Loucy (cell line): ENCODE results near the gene TMEM181.

Experiments used
- H2AFZ ChIP-seq: fragments of 200-600 bp; sonication (generic); 2 replicates; pipeline ENCODE4 v1.6.0; 2016; ENCODE audit warnings: antibody characterized with exemption, mild to moderate bottlenecking, low read length, moderate library complexity
- H3F3A ChIP-seq: fragments of 200-600 bp; 2 replicates; pipeline ENCODE4 v1.6.0; 2016; ENCODE audit warnings: antibody characterized with exemption, low read depth, mild to moderate bottlenecking
- H3K27me3 ChIP-seq: fragments of 200-600 bp; sonication (generic); 2 replicates; pipeline ENCODE4 v1.6.1; 2014; ENCODE audit warnings: low read length, mild to moderate bottlenecking; ENCODE audit not compliant: insufficient read depth, poor library complexity, severe bottlenecking
- H3K36me3 ChIP-seq: fragments of 200-600 bp; sonication (generic); 2 replicates; pipeline ENCODE4 v1.6.1; 2016; ENCODE audit warnings: low read length; ENCODE audit not compliant: insufficient read depth
- H3K4me1 ChIP-seq: fragments of 200-600 bp; sonication (generic); 2 replicates; pipeline ENCODE4 v1.5.1; 2014; ENCODE audit warnings: low read length, mild to moderate bottlenecking; ENCODE audit not compliant: insufficient read depth, poor library complexity, severe bottlenecking
- H3K4me2 ChIP-seq: fragments of 200-600 bp; sonication (generic); 2 replicates; pipeline ENCODE4 v1.6.0; 2014; ENCODE audit warnings: antibody characterized with exemption, low read length, low read depth, mild to moderate bottlenecking; ENCODE audit not compliant: poor library complexity, severe bottlenecking
- H3K4me3 ChIP-seq: fragments of 200-600 bp; sonication (generic); 2 replicates; pipeline ENCODE4 v1.5.1; 2014; ENCODE audit warnings: low read length, mild to moderate bottlenecking, mixed read lengths; ENCODE audit not compliant: poor library complexity, severe bottlenecking
- H3K79me2 ChIP-seq: fragments of 200-600 bp; sonication (generic); 2 replicates; pipeline ENCODE4 v1.6.1; 2014; ENCODE audit warnings: low read length; ENCODE audit not compliant: insufficient read depth
- H3K9ac ChIP-seq: fragments of 200-600 bp; sonication (generic); 2 replicates; pipeline ENCODE4 v1.6.0; 2014; ENCODE audit warnings: mild to moderate bottlenecking, low read depth, low read length, moderate library complexity; ENCODE audit not compliant: poor library complexity, severe bottlenecking
- H3K9me2 ChIP-seq: fragments of 200-600 bp; sonication (generic); replicated peaks from 2 replicates; pipeline ENCODE4 v1.6.1; 2016; ENCODE audit warnings: low read depth, low read length, mixed read lengths
- H3K9me3 ChIP-seq: fragments of 200-600 bp; sonication (generic); 2 replicates; pipeline ENCODE4 v1.6.1; 2014; ENCODE audit warnings: mild to moderate bottlenecking, antibody characterized with exemption, low read length, low read depth; ENCODE audit not compliant: insufficient read depth
- H4K20me1 ChIP-seq: fragments of 200-600 bp; sonication (generic); 2 replicates; pipeline ENCODE4 v1.6.0; 2014; ENCODE audit warnings: antibody characterized with exemption, low read length, mild to moderate bottlenecking; ENCODE audit not compliant: insufficient read depth, poor library complexity, severe bottlenecking
- EZH2phosphoT487 ChIP-seq: fragments of 200-600 bp; IDR thresholded peaks from 2 replicates; pipeline ENCODE4 v1.6.1; 2018; ENCODE audit warnings: antibody characterized with exemption, mild to moderate bottlenecking, moderate library complexity, borderline replicate concordance
- TF ChIP-seq, protein P1 (sequence below): fragments of 200-600 bp; sonication (generic); conservative IDR thresholded peaks from 2 replicates; pipeline ENCODE4 v1.5.1; 2014; ENCODE audit warnings: mild to moderate bottlenecking, antibody characterized with exemption, low read length

TMEM181 gene

DNA sequence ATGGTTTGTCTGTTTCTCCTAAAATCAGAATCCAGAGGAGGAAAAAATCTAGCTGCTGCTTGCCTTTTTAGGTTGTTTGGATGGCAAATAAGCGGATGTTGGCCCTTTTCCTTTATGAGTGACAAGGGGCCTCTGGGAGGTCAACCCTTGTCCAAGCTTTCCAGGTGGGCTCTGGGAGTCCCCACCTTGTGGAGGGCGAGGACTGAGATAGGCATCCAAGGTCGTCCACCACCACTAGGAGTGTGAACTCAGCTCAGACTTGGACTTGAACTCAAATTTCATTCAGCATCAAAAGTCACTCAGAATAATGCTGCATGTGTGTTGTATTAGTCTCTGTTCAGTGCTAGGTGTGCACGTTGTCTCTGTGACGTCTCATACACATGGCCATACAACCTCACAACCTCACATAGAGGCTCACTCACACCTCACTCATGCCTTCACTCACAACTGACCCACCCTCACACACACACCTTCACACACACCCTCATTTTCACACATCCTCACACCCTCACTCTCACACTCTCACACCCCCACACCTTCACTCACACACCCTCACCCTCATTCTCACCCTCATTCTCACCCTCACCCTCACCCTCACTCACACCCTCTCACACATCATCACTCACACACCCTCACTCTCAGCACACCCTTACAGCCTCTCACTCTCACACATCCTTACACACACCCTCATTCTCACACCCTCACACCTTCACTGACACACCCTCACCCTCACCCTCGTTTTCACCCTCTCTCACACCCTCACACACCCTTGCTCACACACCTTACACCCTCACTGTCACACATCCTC, 66.7 kb downstream of the TMEM181 start:
- peaks cover 54% of the 10 kb centered on the region; the same call in 1 of the 2 replicates for H3K36me3 ChIP-seq

DNA sequence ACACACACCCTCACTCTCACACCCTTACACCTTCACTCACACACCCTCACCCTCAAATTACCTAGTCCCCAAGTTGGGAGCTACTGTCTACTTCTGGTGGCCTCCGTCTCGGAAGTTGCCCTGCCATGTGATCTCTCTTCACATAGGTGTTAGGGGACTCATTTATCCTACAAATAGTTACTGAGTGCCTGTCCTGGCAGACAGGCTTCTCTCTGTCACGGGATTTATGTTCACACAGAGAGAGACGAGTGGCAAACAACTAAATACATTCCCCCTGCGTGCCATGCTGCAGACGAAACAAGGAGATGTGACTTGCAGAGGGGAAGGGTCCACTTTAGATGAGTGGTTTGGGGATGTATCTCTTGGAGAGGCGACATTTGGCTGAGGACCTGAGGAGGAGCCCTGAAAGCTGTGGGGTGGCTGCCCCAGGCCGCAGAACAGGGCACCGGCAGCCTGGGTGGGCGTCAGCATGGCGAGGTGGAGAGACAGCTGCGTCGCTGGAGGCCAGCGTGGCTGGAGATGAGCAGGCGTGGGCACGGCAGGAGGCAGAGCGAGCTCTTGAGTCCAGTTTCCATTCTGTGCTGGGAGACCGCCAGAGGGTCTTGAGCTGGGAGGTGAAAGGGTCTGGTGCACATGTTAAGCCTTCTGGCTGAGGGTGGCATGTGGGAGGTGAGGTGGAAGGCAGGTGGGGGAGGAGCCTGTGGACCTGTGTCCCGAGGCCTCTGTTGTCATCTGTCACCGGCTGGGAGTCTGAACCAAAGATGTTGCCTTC, 67.5 kb downstream of the TMEM181 start:
- Histone ChIP-seq H3K9me2 (no peaks in the 10 kb centered on the region), H3K9me3 (no peaks in the 10 kb centered on the region), H3K27me3 (peaks cover 4% of the 10 kb centered on the region), H3K36me3 (peaks cover 58% of the 10 kb centered on the region; the same call in 1 of the 2 replicates), H2AFZ (no peak overlapping the region), H4K20me1 (peaks cover 13% of the 10 kb centered on the region), H3K9ac (no peak overlapping the region), H3K79me2 (no peaks in the 10 kb centered on the region), H3K4me3 (no peak overlapping the region), H3K4me2 (no peak overlapping the region), H3K4me1 (no peaks in the 10 kb centered on the region), H3F3A (no peaks in the 10 kb centered on the region)
- no peak for TF ChIP-seq EZH2phosphoT487
- TF ChIP-seq, protein P1, sequence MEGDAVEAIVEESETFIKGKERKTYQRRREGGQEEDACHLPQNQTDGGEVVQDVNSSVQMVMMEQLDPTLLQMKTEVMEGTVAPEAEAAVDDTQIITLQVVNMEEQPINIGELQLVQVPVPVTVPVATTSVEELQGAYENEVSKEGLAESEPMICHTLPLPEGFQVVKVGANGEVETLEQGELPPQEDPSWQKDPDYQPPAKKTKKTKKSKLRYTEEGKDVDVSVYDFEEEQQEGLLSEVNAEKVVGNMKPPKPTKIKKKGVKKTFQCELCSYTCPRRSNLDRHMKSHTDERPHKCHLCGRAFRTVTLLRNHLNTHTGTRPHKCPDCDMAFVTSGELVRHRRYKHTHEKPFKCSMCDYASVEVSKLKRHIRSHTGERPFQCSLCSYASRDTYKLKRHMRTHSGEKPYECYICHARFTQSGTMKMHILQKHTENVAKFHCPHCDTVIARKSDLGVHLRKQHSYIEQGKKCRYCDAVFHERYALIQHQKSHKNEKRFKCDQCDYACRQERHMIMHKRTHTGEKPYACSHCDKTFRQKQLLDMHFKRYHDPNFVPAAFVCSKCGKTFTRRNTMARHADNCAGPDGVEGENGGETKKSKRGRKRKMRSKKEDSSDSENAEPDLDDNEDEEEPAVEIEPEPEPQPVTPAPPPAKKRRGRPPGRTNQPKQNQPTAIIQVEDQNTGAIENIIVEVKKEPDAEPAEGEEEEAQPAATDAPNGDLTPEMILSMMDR = no peak

More for the DNA sequence above, 66.7 kb downstream of the TMEM181 start:
- no peak overlapping the region for H3K4me3 ChIP-seq
- no peak for TF ChIP-seq EZH2phosphoT487
- TF ChIP-seq, protein P1 = no peak
- no peak overlapping the region for H2AFZ ChIP-seq
- H4K20me1 ChIP-seq = peaks cover 13% of the 10 kb centered on the region
- H3F3A ChIP-seq = no peaks in the 10 kb centered on the region
- no peak overlapping the region for H3K4me2 ChIP-seq
- no peaks in the 10 kb centered on the region for H3K4me1 ChIP-seq
- H3K9me3 ChIP-seq = no peaks in the 10 kb centered on the region
- H3K9ac ChIP-seq = no peak overlapping the region
- no peaks in the 10 kb centered on the region for H3K79me2 ChIP-seq
- H3K27me3 ChIP-seq = no peaks in the 10 kb centered on the region
- no peaks in the 10 kb centered on the region for H3K9me2 ChIP-seq

- H3K4me3 ChIP-seq = no peak overlapping the region
- no peak overlapping the region for H3K9ac ChIP-seq
- no peaks in the 10 kb centered on the region for H3K9me2 ChIP-seq
- no peaks in the 10 kb centered on the region for H3K4me1 ChIP-seq
- no peaks in the 10 kb centered on the region for H3K9me3 ChIP-seq
- H3K27me3 ChIP-seq = peaks cover 9% of the 10 kb centered on the region
- no peaks in the 10 kb centered on the region for H3F3A ChIP-seq
- no peak overlapping the region for H2AFZ ChIP-seq
- TF ChIP-seq EZH2phosphoT487 = no peak
- H3K36me3 ChIP-seq = peaks cover 59% of the 10 kb centered on the region; the same call in 1 of the 2 replicates
- no peak overlapping the region for H3K4me2 ChIP-seq
- H4K20me1 ChIP-seq = peaks cover 13% of the 10 kb centered on the region
- H3K79me2 ChIP-seq = no peaks in the 10 kb centered on the region
These were observed 68.0 kb downstream of the TMEM181 start for GRCh38 chr6:158627940-158628211.
